RCC 7860 (cell line): ENCODE measurements around the gene KIF11.
"Not testable (repeated sequence)": the region's sequence is repeated elsewhere in the genome, so short reads cannot be mapped to it uniquely, and the experiment has no call there.

ENCODE experiments used
- DNase-seq: peaks from one replicate; pipeline ENCODE4 v3.0.0-alpha.2; 2015; ENCODE audit warnings: low spot score
- FAIRE-seq: peaks from 2 replicates; lab custom pipeline; 2012; peaks lifted over from hg19 to GRCh38; lab: Jason Lieb, UNC

The KIF11 gene

GRCh38 chr10:92592761-92593618 is at the start of gene KIF11:
KIF11 (plus strand) TSS chr10:92593130; CDS start chr10:92593376, 246 bp downstream.
- peak; percentile 90 for FAIRE-seq
- DNase-seq = peak; percentile 93

GRCh38 chr10:92544296-92544695 is 48.6 kb upstream of the KIF11 start:
- FAIRE-seq (no peak), DNase-seq (no peak)

GRCh38 chr10:92545556-92545955 is 47.4 kb upstream of the KIF11 start:
- no peak for FAIRE-seq

GRCh38 chr10:92547676-92548075 is 45.3 kb upstream of the KIF11 start:
- DNase-seq (no peak), FAIRE-seq (no peak)

More at GRCh38 chr10:92545556-92545955, 47.4 kb upstream of the KIF11 start:
- no peak for DNase-seq

GRCh38 chr10:92550924-92551323 is 42.0 kb upstream of the KIF11 start:
- FAIRE-seq (no peak), DNase-seq (no peak)

GRCh38 chr10:92552310-92552709 is 40.6 kb upstream of the KIF11 start:
- DNase-seq (no peak), FAIRE-seq (no peak)

GRCh38 chr10:92553959-92554358 is 39.0 kb upstream of the KIF11 start:
- FAIRE-seq = no peak

GRCh38 chr10:92559046-92559445 is 33.9 kb upstream of the KIF11 start:
- no peak for FAIRE-seq
- no peak for DNase-seq

More at GRCh38 chr10:92553959-92554358, 39.0 kb upstream of the KIF11 start:
- DNase-seq = no peak

GRCh38 chr10:92562424-92562823 is 30.5 kb upstream of the KIF11 start:
- FAIRE-seq = no peak
- no peak for DNase-seq

- FAIRE-seq = peak; percentile 81
- DNase-seq = peak; percentile 44
These were observed 24.9 kb upstream of the KIF11 start for GRCh38 chr10:92567952-92568600.

- FAIRE-seq = no peak
- no peak for DNase-seq
These were observed 23.9 kb upstream of the KIF11 start for GRCh38 chr10:92569071-92569470.

- FAIRE-seq, DNase-seq: not testable (repeated sequence)
These were observed 23.3 kb upstream of the KIF11 start for GRCh38 chr10:92569663-92570062.

GRCh38 chr10:92571649-92572048 is 21.3 kb upstream of the KIF11 start:
- DNase-seq = no peak
- FAIRE-seq = no peak

GRCh38 chr10:92572362-92573090 is 20.4 kb upstream of the KIF11 start:
- FAIRE-seq (no peak), DNase-seq (no peak)

- FAIRE-seq = no peak
These were observed 19.7 kb upstream of the KIF11 start for GRCh38 chr10:92573091-92573797.

GRCh38 chr10:92573798-92574547 is 19.0 kb upstream of the KIF11 start, which contains the start of gene IDE:
IDE (minus strand) TSS chr10:92574093; CDS start chr10:92574019, 74 bp downstream.
- DNase-seq (peak; percentile 75), FAIRE-seq (no peak)

More at GRCh38 chr10:92573091-92573797, 19.7 kb upstream of the KIF11 start:
- peak; percentile 39 for DNase-seq

- FAIRE-seq = no peak
These were observed 18.2 kb upstream of the KIF11 start for GRCh38 chr10:92574548-92575261.

GRCh38 chr10:92575961-92576360 is 17.0 kb upstream of the KIF11 start:
- DNase-seq (peak; percentile 68), FAIRE-seq (peak; percentile 72)

More at GRCh38 chr10:92574548-92575261, 18.2 kb upstream of the KIF11 start:
- DNase-seq = no peak

GRCh38 chr10:92582347-92582746 is 10.6 kb upstream of the KIF11 start:
- FAIRE-seq, DNase-seq: not testable (repeated sequence)
